GM10248 (cell line): ENCODE results near the gene CTNS.

Source experiments
- CTCF ChIA-PET: fragments of 300-600 bp; sonication (Branson Sonifier 250); formaldehyde crosslinking; extraction: SDS; loops from one replicate; lab custom pipeline; 2021; ENCODE audit warnings: antibody characterized with exemption; lab: Yijun Ruan, JAX
- POLR2A ChIA-PET: fragments of 350-650 bp; sonication (Branson Sonifier 250); formaldehyde crosslinking; extraction: SDS; loops from one replicate; lab custom pipeline; 2020; ENCODE audit warnings: antibody characterized with exemption; lab: Yijun Ruan, JAX
- DNase-seq: peaks from one replicate; pipeline ENCODE4 v3.0.0; 2012; ENCODE audit errors: extremely low spot score
- TF ChIP-seq, protein P1 (sequence below): IDR thresholded peaks from 2 replicates; pipeline ENCODE4 v1.5.1; 2012; ENCODE audit warnings: mild to moderate bottlenecking, low read depth; ENCODE audit errors: extremely low read depth, missing control alignments, control extremely low read depth

The CTNS gene

DNA sequence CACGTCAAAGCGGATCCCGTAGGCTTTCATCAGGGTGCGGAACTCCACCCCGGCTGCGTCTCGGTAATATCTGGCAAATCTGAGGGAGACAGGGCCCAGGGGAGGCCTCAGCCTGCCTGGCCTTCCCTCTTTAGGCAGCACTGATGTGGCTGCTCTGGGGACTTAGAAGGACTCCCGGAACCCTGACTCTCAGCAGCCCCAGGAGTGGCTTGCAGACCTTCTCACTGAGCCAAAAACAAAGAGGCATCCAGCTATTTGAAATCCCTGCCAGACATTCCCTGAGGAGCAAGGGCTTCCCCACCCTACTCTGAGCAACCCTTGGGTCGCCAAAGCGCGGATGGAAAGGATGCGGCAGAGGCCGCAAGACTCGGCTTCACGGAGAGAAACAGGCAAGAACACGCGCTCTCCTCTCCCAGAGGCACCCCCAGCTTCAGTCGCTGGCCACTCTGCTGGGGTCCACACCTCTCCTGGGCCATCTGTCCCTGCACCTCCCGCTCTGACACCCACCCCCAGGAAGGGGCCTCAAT is 51.5 kb downstream of the CTNS start:
- POLR2A ChIA-PET = no interaction called here
- TF ChIP-seq, protein P1, sequence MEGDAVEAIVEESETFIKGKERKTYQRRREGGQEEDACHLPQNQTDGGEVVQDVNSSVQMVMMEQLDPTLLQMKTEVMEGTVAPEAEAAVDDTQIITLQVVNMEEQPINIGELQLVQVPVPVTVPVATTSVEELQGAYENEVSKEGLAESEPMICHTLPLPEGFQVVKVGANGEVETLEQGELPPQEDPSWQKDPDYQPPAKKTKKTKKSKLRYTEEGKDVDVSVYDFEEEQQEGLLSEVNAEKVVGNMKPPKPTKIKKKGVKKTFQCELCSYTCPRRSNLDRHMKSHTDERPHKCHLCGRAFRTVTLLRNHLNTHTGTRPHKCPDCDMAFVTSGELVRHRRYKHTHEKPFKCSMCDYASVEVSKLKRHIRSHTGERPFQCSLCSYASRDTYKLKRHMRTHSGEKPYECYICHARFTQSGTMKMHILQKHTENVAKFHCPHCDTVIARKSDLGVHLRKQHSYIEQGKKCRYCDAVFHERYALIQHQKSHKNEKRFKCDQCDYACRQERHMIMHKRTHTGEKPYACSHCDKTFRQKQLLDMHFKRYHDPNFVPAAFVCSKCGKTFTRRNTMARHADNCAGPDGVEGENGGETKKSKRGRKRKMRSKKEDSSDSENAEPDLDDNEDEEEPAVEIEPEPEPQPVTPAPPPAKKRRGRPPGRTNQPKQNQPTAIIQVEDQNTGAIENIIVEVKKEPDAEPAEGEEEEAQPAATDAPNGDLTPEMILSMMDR = no peak
- no peak for DNase-seq
- CTCF ChIA-PET = no interaction called here

DNA sequence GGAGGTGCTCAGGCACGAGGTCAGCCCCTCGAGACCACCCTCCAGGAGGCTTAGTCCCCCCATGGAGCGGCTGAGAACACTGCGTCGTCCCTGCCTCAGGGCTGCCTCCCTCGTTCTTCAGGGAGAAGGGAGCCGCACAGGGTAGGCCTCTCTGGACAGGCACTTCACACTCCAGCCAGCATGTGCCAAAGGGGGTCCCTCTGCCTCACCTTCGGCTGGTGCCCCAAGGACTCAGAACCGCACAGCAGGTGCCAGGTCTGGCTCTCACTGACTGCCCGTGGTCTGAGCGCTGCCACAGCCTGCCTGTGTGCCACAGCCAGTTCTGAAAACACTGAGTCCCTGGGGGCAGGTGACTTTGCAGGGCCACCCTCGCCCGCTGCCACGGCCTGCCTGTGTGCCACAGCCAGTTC is 52.3 kb downstream of the CTNS start:
- ChIA-PET POLR2A (no interaction called here), CTCF (no interaction called here)
- TF ChIP-seq, protein P1 = no peak
- DNase-seq = no peak

DNA sequence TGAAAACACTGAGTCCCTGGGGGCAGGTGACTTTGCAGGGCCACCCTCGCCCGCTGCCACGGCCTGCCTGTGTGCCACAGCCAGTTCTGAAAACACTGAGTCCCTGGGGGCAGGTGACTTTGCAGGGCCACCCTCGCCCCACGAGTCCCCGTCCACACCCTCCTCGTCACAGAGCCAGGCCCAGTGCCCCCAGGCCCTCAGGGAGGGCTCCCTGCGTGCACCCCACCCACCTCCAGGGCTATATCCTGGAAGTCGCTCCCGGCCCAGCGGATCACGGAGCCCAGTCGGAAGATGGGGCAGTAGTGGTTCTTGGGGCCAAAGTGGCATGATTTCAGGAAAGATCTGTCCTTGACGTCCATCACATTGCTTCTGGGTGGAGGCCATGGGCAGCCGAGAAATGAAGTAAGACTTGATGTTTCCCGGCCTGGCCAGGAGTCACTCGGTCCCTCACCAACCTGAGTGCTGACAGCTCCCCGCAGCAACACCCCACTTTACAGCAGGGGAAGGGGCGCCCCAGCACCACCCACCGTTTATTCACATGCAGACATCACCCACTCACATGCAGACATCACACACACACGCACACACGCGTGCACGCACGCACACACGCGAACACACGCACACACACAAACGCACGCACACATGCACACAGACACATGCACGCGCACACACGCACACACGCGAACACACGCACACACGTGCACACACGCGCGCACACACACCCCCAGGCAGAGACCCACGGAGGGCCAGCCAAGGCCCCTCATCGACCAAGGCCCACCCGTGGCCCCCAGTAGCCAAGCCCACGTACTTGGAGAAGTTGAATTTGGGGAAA is 52.9 kb downstream of the CTNS start:
- TF ChIP-seq, protein P1 = no peak
- no peak for DNase-seq
- POLR2A ChIA-PET = no interaction called here
- CTCF ChIA-PET = no interaction called here

DNA sequence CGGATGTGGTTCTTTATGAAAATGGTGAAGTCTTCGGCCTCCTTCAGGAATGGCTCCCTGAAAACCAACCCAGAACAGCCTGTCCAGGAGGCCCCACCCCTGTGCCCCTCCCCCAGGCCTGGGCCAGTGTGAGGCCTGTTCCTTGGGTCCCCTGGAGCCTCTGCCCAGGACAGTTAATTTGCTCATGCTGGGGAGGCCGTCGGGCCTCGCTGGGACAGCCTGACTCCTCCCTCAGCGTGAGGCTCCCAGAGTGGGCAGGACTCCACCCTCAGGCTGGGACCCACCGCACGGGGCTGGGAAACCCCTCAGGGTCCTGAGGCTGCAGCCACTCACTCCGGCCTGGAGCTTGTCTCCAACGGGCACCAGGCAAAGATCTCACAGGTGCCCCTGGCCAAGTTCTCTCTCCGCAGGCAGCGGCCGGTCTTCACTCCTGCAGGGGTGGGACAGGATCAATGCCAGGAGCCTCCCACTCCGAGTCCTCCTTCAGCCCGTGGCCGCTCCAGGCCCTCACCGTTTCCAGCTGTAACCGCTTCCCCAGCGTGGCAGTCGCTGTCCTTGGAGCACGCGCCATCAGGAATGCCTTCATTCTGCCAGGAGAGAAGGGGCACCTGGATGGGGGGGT is 53.6 kb downstream of the CTNS start:
- ChIA-PET POLR2A (no interaction called here), CTCF (no interaction called here)
- DNase-seq = no peak
- TF ChIP-seq, protein P1 = no peak

DNA sequence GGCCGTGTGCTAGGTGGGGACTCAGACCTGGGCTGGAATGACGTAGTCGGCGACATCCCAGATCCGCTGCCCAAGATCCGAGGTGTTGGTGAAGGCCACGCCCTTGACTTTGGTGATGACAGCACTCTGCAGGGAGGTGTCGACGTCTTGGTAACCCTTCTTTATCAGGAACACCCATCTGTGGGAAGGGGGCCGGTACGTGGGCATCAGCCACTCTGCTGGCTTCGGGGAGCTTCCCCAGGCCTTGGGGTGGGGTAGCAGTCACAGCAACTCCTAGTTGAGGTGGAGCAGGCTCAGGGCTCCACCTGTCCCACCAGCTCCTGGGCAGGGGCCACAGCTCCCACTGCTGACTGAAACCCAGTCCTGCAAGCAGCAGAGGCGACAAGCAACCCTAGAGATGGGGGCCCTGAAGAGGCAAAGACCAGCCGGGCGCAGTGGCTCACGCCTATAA is 55.1 kb downstream of the CTNS start:
- TF ChIP-seq, protein P1 = peak; percentile 18
- ChIA-PET CTCF (interaction anchor here (2.1 kb wide), 1 partner anchor 9 kb away, joined by 6 read pairs; no protein-coding TSS in a partner anchor), POLR2A (no interaction called here)
- no peak for DNase-seq

DNA sequence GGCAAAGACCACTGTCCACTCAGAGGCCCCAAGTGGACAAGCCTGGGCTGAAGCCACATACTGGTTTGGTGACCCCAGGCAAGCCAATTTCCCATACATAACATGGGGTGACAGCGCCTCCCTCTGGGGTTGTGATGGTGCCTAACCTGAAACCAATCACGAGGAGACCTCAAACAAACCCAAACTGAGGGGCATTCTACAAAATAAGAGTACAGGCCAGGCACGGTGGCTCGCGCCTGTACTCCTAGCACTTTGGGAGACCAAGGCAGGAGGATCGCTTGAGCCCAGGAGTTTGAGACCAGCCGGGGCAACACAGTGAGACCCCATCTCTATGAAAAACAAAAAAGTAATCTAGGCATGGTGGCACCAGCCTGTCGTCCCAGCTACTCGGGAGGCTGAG is 55.8 kb downstream of the CTNS start:
- DNase-seq = no peak
- ChIA-PET POLR2A (no interaction called here), CTCF (interaction anchor here (2.1 kb wide), 1 partner anchor 10 kb away, joined by 6 read pairs; no protein-coding TSS in a partner anchor)
- TF ChIP-seq, protein P1 = no peak
